GM21526 (cell line): Measurements from ENCODE around the gene NCAM1.

Experiments
- ATAC-seq: cut with Tn5 transposase; IDR thresholded peaks from one replicate; pipeline ENCODE4 v1.9.1; 2021; ENCODE audit warnings: moderate library complexity; ENCODE audit not compliant: unreplicated experiment, low FRiP score

The NCAM1 gene

GRCh38 chr11:113121746-113122145 is 160.5 kb downstream of the NCAM1 start:
- no peak for ATAC-seq

DNA sequence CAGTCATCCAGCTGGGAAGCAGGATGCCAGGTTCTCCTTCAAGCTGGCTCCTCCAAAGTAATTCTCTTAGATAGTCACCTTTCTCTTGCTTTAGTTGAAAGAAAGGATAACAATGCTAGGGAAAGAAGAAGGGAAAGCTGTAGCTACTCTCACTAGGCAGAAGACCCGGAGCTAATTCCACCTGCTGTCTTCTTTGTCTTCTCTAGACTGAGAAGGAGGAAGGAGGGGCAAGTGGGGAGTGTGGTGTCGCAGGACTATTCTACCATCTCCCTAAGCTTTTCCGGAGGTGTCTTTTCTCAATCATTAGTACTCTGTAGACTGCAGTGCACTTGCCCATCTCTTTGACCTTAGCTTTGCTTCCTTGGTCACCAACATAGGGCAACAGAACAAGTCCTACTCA is 162.8 kb downstream of the NCAM1 start:
- ATAC-seq = no peak

GRCh38 chr11:113124578-113124977 is 163.4 kb downstream of the NCAM1 start:
- ATAC-seq = no peak

GRCh38 chr11:113129261-113129992 is 168.2 kb downstream of the NCAM1 start:
- no peak for ATAC-seq

DNA sequence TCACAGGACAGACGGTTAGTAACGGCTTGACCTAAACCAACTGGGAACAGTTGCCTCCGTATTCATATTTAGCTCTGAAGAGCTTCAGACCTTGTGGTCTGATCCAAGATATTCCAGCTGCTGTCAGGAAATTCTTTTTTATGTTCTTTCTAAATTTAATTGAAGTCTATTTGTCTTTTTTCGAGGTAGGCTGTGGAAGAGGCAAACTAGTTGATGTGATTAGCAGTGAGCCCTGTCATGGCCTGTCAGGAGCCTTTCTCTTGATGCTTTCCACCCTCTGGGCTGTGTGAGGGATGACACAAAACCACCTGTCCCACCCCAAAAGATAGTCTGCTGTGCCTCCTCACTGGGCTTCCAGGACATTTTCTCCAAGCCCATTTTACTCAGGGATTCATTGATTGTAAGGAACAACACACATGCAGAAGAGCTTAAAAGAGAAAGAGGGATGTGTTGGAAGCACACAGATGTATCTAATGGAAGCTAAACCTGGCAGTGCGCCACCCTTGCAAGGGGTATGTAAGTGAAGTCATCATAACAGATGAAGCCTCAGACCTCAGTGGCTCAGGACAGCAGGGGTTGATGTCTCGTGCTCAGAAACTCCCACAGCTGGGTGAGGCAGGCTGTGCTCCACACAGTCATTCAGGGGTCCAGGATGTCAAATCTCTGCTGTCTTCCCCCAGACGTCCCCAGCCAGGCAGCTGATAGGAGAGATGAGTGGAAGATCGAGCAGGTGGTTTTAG is 170.0 kb downstream of the NCAM1 start:
- ATAC-seq = no peak

GRCh38 chr11:113133071-113133470 is 171.9 kb downstream of the NCAM1 start:
- ATAC-seq = no peak

GRCh38 chr11:113134626-113135025 is 173.4 kb downstream of the NCAM1 start:
- no peak for ATAC-seq

- no peak for ATAC-seq
Observed at GRCh38 chr11:113137713-113138529, 176.7 kb downstream of the NCAM1 start.

- no peak for ATAC-seq
Observed at GRCh38 chr11:113138731-113139130, 177.5 kb downstream of the NCAM1 start.

DNA sequence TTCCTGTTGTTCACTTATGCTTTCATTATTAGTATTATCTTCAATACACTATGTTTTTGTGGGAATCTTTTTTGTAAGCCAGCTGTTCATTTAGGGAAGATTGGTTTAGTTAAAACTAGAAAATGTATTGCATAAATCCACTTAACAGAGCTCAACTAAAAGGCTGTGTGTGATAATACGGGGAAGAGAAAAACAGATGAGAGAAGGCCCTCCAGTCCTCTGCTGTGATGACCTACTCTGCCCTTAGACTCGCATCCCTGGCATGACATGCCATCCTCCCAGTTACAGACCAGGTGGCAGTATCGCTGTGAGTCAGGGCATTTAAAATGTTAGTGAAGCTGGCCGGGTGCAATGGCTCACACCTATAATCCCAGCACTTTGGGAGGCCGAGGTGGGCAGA is 179.8 kb downstream of the NCAM1 start:
- no peak for ATAC-seq

DNA sequence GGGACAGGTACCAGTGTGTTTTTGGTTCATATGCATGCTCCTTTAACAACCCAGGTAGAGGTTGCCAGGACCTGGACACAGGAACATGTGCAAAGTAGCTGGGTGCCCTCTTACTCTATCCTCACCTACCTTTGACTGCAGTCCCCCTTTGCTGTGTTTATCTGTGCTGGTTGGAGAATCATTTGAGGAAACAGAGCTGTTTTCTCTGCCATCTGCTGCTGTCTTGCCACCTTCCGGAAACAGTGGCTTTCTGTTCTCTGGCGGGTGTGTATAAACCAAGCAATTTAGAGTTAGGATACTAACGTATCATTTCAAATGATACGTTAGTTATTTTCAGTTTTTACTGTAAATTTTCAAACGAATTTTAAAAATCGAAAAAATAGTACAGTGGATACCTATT is 181.3 kb downstream of the NCAM1 start:
- ATAC-seq = no peak

DNA sequence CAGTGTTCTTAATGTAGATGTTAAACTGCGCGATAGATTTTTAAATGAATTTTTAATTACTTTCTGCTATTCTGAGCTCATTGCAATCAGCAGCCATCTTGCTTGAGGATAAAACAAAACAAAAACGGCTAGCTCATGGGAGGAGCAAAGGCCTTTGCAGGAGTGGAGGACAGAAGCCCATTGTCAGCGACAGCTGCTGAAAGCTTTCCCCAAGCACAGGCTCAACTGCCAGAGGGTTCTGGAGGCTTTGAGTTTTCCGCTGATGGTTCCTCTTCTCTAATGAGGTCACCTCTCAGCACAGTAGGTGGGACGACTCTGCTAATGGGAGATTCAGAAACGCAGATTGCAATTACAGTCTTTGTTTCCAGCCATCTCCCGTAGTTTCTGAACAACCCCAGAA is 186.0 kb downstream of the NCAM1 start:
- ATAC-seq = no peak

- ATAC-seq = no peak
Observed at GRCh38 chr11:113148076-113148475, 186.9 kb downstream of the NCAM1 start.

GRCh38 chr11:113148652-113149051 is 187.4 kb downstream of the NCAM1 start:
- no peak for ATAC-seq

DNA sequence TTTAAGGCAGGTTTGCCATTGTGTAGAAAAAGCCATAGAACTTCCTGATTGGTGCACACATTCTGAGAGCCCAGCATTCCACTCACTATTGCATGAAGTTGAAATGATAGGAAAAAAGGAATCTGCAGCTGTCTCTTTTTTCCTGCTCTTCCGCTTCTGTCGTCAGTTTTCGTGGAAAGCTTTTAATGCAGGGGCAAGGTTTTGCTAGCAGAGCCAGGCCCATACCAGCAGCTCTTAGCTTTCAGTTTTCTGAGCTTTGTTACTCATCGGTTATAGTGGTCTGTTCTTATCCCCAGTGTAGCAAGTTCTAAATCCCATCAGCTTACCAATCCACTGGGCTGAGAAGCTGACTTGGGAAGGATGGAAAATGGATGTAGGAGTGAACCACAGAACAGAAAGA is 190.3 kb downstream of the NCAM1 start:
- no peak for ATAC-seq

- ATAC-seq = no peak
Observed at GRCh38 chr11:113152500-113152899, 191.3 kb downstream of the NCAM1 start.

GRCh38 chr11:113153847-113154246 is 192.6 kb downstream of the NCAM1 start:
- ATAC-seq = no peak

- no peak for ATAC-seq
Observed at GRCh38 chr11:113159988-113160807, 199.0 kb downstream of the NCAM1 start.

DNA sequence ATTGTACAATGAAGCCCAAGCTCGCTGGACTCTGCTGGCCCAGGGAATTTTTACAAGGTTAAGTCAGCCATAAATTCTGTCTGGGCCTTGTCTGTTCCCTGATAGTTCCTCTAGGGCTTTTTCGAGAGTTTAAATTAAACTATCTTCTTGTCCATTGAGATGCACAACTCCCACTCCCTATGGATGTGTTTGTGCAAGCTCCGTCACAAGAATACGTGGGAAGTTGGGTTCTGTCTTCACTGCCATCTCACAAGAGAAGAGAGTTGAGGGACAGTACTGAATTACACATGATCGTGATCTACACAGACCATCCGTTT is 199.5 kb downstream of the NCAM1 start:
- no peak for ATAC-seq

DNA sequence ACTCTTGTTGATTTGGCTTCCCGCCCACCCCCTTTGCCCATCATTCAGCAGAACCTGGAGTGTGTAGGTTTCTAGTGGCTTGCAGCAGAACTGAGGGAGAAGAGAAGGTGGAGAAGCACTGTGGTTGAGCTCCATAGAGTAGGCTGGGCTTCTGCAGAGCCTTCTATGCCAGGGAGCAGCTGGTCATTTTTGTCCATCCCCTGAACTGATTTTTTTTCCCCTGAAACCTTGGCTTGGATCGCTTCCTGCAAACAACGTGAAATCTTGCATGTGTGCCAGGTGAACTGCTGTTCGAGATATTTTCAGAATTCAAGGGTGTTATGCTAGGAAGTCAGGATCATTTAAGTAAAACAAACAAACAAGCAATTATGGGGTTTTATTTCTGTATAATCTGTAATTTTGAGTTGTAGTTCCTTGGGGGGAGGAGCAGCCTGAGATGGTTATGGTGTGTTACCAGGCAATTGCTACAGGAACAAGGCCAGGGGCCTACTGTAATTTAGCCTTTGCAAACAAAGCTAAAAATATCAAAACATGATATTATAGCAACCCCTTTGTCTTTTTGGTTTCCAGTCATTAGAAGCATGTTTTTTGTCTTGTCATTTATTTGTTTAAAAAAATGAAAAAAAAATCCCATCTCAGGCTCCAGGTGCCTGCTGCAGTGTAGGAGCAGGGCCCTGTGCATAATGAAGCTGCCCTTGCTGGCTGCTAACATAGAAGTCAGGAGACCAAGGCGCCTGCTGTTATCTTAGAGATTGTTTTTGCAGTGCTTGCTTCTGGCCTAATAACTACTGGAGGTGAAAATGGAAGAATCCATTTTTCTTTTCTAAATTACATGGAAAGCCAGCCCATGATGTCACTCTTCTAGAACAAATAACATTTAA is 200.7 kb downstream of the NCAM1 start:
- no peak for ATAC-seq
